Kidney epithelial cell (primary cell): ENCODE data around the gene CILP2. TPM values are rescaled to one million over a fixed set of nuclear protein-coding genes. Genes with fewer than 3 reads are reported as not detected.

Experiments
- DNase-seq: peaks from one replicate; pipeline ENCODE4 v3.0.0-alpha.2; 2010; ENCODE audit warnings: low read depth
- H3K27me3 ChIP-seq: 2 replicates; pipeline ENCODE4 v1.6.0; 2011; ENCODE audit warnings: low read length; ENCODE audit not compliant: control insufficient read depth, insufficient read depth
- H3K36me3 ChIP-seq: 2 replicates; pipeline ENCODE4 v1.5.1; 2011; ENCODE audit warnings: low read length; ENCODE audit not compliant: control insufficient read depth, insufficient read depth
- H3K4me3 ChIP-seq: 2 replicates; pipeline ENCODE4 v1.5.1; 2011; ENCODE audit warnings: low read depth, mild to moderate bottlenecking, control low read depth, low read length
- total RNA-seq: library from RNA; depleted of rRNA; stranded (reverse); fragments of >200 nt; gene quantifications from 2 replicates; pipeline ENCODE4 v1.2.3, GENCODE V29; 2015
- TF ChIP-seq, protein P1 (sequence below): IDR thresholded peaks from 2 replicates; pipeline ENCODE4 v1.5.1; 2011; ENCODE audit warnings: mild to moderate bottlenecking, moderate library complexity, low read length, control low read depth, inconsistent platforms; ENCODE audit not compliant: insufficient read depth, poor library complexity, severe bottlenecking

CILP2 gene
- total RNA-seq, 1 donor from 2014 or later: not detected

DNA sequence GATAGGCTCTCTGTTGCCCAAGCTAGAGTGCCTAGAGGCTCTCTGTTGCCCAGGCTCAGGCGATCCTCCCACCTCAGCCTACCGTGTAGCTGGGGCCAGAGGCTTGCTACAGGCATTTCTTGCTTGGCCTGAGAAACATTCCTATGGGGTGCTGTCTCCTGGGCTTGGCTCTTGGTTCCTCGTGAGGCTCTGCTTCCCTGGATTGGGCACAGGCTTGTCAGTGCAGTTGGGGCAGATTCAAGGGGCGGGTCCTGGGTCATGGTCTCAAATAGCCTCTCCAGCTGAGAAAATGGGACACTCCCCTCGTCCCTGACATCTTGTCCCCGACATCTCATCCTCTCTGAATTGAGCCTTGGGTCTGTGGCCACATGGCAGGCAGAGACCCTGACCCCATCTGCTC is 27.6 kb upstream of the CILP2 start:
- no peak for DNase-seq
- Histone ChIP-seq H3K27me3 (no peaks in the 10 kb centered on the region), H3K36me3 (no peaks in the 10 kb centered on the region), H3K4me3 (no peak overlapping the region)
- TF ChIP-seq, protein P1, sequence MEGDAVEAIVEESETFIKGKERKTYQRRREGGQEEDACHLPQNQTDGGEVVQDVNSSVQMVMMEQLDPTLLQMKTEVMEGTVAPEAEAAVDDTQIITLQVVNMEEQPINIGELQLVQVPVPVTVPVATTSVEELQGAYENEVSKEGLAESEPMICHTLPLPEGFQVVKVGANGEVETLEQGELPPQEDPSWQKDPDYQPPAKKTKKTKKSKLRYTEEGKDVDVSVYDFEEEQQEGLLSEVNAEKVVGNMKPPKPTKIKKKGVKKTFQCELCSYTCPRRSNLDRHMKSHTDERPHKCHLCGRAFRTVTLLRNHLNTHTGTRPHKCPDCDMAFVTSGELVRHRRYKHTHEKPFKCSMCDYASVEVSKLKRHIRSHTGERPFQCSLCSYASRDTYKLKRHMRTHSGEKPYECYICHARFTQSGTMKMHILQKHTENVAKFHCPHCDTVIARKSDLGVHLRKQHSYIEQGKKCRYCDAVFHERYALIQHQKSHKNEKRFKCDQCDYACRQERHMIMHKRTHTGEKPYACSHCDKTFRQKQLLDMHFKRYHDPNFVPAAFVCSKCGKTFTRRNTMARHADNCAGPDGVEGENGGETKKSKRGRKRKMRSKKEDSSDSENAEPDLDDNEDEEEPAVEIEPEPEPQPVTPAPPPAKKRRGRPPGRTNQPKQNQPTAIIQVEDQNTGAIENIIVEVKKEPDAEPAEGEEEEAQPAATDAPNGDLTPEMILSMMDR: no peak

DNA sequence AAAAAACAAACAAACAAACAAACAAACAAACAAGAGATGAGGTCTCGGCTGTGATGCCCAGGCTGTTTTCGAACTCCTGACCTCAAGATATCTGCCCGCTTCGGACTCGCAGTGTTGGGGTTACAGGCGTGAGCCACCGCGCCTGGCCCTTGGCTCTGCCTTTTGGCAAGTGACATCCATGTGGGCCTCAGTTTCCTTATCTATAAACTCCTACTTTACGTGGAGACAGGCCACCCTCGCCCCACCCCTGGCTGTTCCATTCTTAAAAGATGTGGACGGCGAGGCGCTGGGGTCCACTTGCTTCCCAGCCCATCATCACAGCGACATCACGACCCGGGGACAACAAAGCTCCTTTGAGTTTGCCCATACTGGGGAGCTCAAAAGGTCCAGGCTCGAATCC is 24.4 kb upstream of the CILP2 start:
- TF ChIP-seq, protein P1: no peak
- H3K4me3 ChIP-seq: no peak overlapping the region

DNA sequence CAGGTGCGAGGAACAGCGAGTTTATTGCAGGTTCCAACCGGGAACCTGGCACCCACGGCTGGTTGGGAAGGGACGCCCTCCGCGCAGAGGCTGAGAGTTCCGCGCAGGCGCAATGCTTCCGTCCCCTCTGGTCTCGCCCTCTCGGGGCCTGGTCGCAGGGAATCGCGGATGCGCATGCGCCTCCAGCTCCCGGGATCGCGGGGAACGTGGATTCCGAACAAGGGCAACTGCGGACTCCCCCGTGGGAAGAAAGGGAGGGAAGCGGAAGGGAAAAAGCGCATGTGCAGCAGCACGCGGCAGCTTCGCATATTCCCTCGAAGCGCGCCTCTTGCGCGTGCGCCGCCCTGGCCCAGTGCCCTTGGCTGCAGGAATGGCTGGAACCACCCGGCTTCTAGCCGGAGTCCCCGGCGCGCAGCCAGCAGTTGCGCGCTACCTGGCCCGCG is 23.8 kb upstream of the CILP2 start:
- H3K36me3 ChIP-seq: no peaks in the 10 kb centered on the region
- TF ChIP-seq, protein P1: no peak
- no peak for DNase-seq
- H3K4me3 ChIP-seq: no peak overlapping the region
- no peaks in the 10 kb centered on the region for H3K27me3 ChIP-seq

More for the DNA sequence above, 24.4 kb upstream of the CILP2 start:
- no peak for DNase-seq
- Histone ChIP-seq H3K36me3 (no peaks in the 10 kb centered on the region), H3K27me3 (no peaks in the 10 kb centered on the region)

DNA sequence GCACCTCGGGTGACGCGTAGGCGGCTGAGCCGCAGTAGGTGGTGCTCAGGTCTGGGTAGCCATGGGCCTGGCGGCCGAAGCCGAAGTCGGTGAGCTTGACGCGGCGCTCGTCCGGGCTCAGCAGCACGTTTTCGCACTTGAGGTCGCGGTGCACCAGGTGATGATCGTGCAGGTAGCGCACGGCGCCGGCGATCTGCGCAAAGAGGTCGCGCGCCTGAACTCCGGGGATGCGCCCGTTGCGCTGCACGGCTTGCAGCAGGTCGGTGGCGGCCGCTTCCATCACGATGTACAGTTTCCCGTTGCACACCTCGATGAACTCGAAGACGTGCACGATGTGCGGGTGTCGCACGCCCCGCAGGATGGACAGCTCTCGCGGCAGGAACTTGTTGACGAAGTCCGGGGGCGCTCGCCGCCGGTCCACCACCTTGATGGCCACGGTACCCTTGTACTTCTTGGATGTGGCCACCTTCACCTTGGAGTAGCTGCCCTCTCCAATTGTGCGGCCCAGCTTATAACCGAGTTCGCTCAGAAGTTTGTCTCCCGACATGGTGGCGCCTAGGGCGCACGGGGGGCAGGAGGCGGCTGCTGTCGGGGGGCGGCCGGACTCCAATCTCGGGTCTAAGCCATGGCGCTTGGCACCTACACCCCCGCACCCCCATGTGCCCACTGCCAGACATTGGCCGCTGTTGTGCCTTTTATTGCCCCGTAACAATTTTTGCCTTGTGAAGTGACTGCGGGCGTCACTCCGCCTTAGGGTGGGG is 23.0 kb upstream of the CILP2 start, which contains the start of gene TSSK6:
TSS of gene TSSK6 (minus strand) at position 668 of the 761 bp plus-strand sequence. CDS start at position 547, 121 bp downstream.
- Histone ChIP-seq H3K27me3 (no peaks in the 10 kb centered on the region), H3K4me3 (peak within 1 kb of the TSS; percentile 82), H3K36me3 (no peaks in the 10 kb centered on the region)
- no peak for DNase-seq
- TF ChIP-seq, protein P1: no peak

DNA sequence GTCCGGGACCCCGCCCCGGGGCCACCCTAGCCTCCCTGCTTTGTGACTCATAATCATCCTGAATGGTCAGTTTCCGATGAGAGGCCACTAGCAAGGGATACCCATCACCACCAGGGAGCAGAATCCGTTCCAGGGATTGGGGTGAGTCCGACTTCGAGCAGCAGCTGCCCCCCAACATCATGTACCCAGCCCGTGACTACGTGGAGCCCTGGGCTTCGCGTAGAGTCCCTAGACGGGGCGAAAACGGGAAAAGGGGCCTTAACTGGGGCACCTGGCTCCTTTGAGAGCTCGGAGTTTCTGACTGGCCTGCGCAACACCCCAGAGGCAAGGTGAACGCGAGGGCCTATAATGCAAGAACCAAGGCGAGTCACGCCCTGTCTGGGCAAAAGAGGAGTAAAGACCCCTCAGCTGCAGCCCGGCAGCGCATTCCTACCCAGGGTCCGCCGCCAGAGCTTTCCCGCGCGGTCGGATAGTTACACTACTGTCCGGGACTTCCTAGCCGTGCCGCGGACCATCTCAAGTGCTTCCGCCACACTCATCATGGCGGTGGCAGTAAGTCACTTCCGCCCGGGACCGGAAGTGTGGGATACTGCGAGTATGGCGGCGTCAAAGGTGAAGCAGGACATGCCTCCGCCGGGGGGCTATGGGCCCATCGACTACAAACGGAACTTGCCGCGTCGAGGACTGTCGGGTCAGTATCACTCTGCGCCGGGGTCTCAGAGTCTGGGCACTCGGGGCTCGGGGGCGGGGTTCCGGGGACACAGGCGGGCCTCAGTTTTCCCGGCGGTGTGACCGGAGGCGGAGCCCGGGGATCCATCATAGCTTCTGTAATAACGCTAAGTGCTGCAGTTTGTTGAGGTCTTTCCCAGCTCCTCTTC is 22.2 kb upstream of the CILP2 start, which contains the start of gene NDUFA13:
TSS of gene NDUFA13 (plus strand) at position 584 of the 878 bp plus-strand sequence. CDS start at position 598, 14 bp downstream.
- H3K27me3 ChIP-seq: no peaks in the 10 kb centered on the region
- no peaks in the 10 kb centered on the region for H3K36me3 ChIP-seq
- TF ChIP-seq, protein P1: peak; percentile 19
- peak within 1 kb of the TSS; percentile 82 for H3K4me3 ChIP-seq
- DNase-seq: peak; percentile 59
